WTC11 (cell line): ENCODE measurements around the gene GID8. TPM values are rescaled to one million over a fixed set of nuclear protein-coding genes. Genes with fewer than 3 reads are reported as not detected.

Source experiments
- ARID4B ChIP-seq: sonication (generic); formaldehyde crosslinking; IDR thresholded peaks from 2 replicates; pipeline ENCODE4 v1.8.0; 2023; ENCODE audit warnings: missing genetic modification reagents, mild to moderate bottlenecking, borderline replicate concordance
- CBFB ChIP-seq: sonication (generic); formaldehyde crosslinking; IDR thresholded peaks from 2 replicates; pipeline ENCODE4 v1.8.1; 2022; ENCODE audit warnings: mild to moderate bottlenecking, low read depth, missing genetic modification reagents
- CREB1 ChIP-seq: sonication (generic); formaldehyde crosslinking; IDR thresholded peaks from 2 replicates; pipeline ENCODE4 v1.8.0; 2023; ENCODE audit warnings: mild to moderate bottlenecking, missing genetic modification reagents
- CREM ChIP-seq: sonication (generic); formaldehyde crosslinking; IDR thresholded peaks from 2 replicates; pipeline ENCODE4 v1.8.1; 2022; ENCODE audit warnings: mild to moderate bottlenecking, missing genetic modification reagents, moderate library complexity
- E2F5 ChIP-seq: sonication (generic); formaldehyde crosslinking; IDR thresholded peaks from 2 replicates; pipeline ENCODE4 v1.8.1; 2022; ENCODE audit warnings: mild to moderate bottlenecking, moderate library complexity, missing genetic modification reagents
- EMX1 ChIP-seq: fragments of 250-450 bp; sonication (Bioruptor Pico); IDR thresholded peaks from 2 replicates; pipeline ENCODE4 v1.8.0; 2021; ENCODE audit warnings: mild to moderate bottlenecking
- HMGXB4 ChIP-seq: sonication (generic); formaldehyde crosslinking; IDR thresholded peaks from 2 replicates; pipeline ENCODE4 v1.8.1; 2023; ENCODE audit warnings: mild to moderate bottlenecking, moderate library complexity, missing genetic modification reagents
- JAZF1 ChIP-seq: fragments of 250-450 bp; sonication (Bioruptor Pico); IDR thresholded peaks from 2 replicates; pipeline ENCODE4 v1.9.0; 2021; ENCODE audit warnings: moderate library complexity, mild to moderate bottlenecking, inconsistent platforms
- PRDM15 ChIP-seq: sonication (generic); formaldehyde crosslinking; IDR thresholded peaks from 2 replicates; pipeline ENCODE4 v1.8.0; 2022; ENCODE audit warnings: missing genetic modification reagents
- PRRX2 ChIP-seq: fragments of 250-450 bp; sonication (Bioruptor Pico); IDR thresholded peaks from 2 replicates; pipeline ENCODE4 v1.8.0; 2021; ENCODE audit warnings: mild to moderate bottlenecking
- SMAD3 ChIP-seq: sonication (generic); formaldehyde crosslinking; IDR thresholded peaks from 2 replicates; pipeline ENCODE4 v1.8.0; 2022; ENCODE audit warnings: missing genetic modification reagents, mild to moderate bottlenecking, borderline replicate concordance
- STAT6 ChIP-seq: sonication (generic); formaldehyde crosslinking; conservative IDR thresholded peaks from 2 replicates; pipeline ENCODE4 v1.8.1; 2023; ENCODE audit warnings: mild to moderate bottlenecking, low read depth, missing genetic modification reagents, moderate library complexity
- TEAD1 ChIP-seq: sonication (generic); formaldehyde crosslinking; IDR thresholded peaks from 2 replicates; pipeline ENCODE4 v1.8.0; 2022; ENCODE audit warnings: mild to moderate bottlenecking, missing genetic modification reagents
- ZNF121 ChIP-seq: sonication (generic); formaldehyde crosslinking; IDR thresholded peaks from 2 replicates; pipeline ENCODE4 v1.8.0; 2023; ENCODE audit warnings: missing genetic modification reagents
- ZNF219 ChIP-seq: sonication (generic); formaldehyde crosslinking; IDR thresholded peaks from 2 replicates; pipeline ENCODE4 v1.8.0; 2023; ENCODE audit warnings: missing genetic modification reagents, mild to moderate bottlenecking, borderline replicate concordance
- ZNF232 ChIP-seq: sonication (generic); formaldehyde crosslinking; IDR thresholded peaks from 2 replicates; pipeline ENCODE4 v1.8.0; 2022; ENCODE audit warnings: mild to moderate bottlenecking, missing genetic modification reagents
- ZNF263 ChIP-seq: sonication (generic); formaldehyde crosslinking; IDR thresholded peaks from 2 replicates; pipeline ENCODE4 v1.8.1; 2022; ENCODE audit warnings: low read depth, mild to moderate bottlenecking, moderate library complexity, missing genetic modification reagents
- ZNF396 ChIP-seq: fragments of 250-450 bp; sonication (Bioruptor Pico); IDR thresholded peaks from 2 replicates; pipeline ENCODE4 v1.8.0; 2021; ENCODE audit warnings: mild to moderate bottlenecking, moderate library complexity, borderline replicate concordance
- ZNF423 ChIP-seq: fragments of 250-450 bp; sonication (Bioruptor Pico); IDR thresholded peaks from 2 replicates; pipeline ENCODE4 v2.1.2; 2022; ENCODE audit warnings: mild to moderate bottlenecking, moderate library complexity
- total RNA-seq: library from RNA; stranded (reverse); gene quantifications from 3 replicates; pipeline ENCODE4 v1.2.3, GENCODE V29; 2021
- TF ChIP-seq, protein P1 (sequence below): sonication (generic); formaldehyde crosslinking; IDR thresholded peaks from 2 replicates; pipeline ENCODE4 v1.8.0; 2022; ENCODE audit warnings: mild to moderate bottlenecking, missing genetic modification reagents
- TF ChIP-seq, protein P2 (sequence below): sonication (generic); formaldehyde crosslinking; IDR thresholded peaks from 2 replicates; pipeline ENCODE4 v1.8.1; 2023; ENCODE audit warnings: mild to moderate bottlenecking, missing genetic modification reagents

GID8 gene
- total RNA-seq, 1 experiment from 2014 or later, result 70.2 TPM

DNA sequence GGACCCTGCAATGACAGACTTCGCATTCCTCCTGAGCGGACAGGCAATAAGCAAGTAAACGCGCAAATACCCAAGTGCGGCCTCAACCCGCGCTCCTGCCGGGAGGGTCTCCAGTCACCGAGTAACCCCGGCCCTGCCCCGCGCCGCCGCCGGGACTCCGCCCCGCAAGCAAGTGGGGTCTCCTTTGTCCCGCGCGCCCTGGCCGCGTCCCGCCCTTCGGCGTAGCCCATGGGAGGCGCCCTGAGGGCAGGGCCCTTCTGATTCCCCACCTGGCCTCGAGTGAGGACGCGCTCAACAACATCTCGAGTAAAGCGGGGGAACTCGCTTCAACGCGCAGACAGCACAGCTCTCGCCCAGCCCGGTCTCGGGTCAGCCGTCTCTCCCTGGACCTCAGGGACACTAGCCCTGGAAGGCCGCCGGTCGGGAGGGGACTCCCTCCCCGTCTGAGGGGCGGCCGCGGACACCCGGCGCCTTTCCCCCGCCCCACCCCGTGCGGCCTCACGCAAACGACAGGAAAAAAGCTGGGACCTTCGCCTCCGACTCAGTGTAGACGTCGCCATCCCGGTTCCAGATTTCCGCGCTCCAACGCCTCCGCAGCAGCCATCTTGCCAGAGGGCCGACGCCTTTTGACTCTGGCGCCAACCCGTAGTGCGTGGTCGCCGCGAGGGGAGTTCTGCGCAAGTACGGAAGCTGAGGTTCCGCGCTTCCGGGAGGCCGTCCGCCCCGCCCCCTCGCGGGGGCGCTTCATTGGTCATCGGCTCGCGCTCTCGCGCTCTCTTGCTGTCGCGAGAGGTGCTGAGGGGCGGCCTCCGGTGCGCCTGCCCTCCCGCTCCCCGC lies 461 bp upstream of the GID8 start (continued):
- no peak for TF ChIP-seq STAT6 (CRISPR knock-in tag)
- TF ChIP-seq ARID4B (CRISPR knock-in tag), result peak; percentile 74; the same call in 1 of the 2 replicates
- TF ChIP-seq ZNF396 (CRISPR knock-in tag), result no peak
- no peak for TF ChIP-seq ZNF423 (CRISPR knock-in tag)
- TF ChIP-seq CBFB (CRISPR knock-in tag), result peak; percentile 67; the same call in 1 of the 2 replicates
- TF ChIP-seq HMGXB4 (CRISPR knock-in tag), result peak; percentile 50; the same call in 1 of the 2 replicates
- TF ChIP-seq, protein P1, sequence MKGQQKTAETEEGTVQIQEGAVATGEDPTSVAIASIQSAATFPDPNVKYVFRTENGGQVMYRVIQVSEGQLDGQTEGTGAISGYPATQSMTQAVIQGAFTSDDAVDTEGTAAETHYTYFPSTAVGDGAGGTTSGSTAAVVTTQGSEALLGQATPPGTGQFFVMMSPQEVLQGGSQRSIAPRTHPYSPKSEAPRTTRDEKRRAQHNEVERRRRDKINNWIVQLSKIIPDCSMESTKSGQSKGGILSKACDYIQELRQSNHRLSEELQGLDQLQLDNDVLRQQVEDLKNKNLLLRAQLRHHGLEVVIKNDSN, result peak; percentile 53
- TF ChIP-seq ZNF263, result no peak
- peak; percentile 88; the same call in 1 of the 2 replicates for TF ChIP-seq SMAD3 (CRISPR knock-in tag)
- TF ChIP-seq ZNF232 (CRISPR knock-in tag), result peak; percentile 66
- TF ChIP-seq, protein P2, sequence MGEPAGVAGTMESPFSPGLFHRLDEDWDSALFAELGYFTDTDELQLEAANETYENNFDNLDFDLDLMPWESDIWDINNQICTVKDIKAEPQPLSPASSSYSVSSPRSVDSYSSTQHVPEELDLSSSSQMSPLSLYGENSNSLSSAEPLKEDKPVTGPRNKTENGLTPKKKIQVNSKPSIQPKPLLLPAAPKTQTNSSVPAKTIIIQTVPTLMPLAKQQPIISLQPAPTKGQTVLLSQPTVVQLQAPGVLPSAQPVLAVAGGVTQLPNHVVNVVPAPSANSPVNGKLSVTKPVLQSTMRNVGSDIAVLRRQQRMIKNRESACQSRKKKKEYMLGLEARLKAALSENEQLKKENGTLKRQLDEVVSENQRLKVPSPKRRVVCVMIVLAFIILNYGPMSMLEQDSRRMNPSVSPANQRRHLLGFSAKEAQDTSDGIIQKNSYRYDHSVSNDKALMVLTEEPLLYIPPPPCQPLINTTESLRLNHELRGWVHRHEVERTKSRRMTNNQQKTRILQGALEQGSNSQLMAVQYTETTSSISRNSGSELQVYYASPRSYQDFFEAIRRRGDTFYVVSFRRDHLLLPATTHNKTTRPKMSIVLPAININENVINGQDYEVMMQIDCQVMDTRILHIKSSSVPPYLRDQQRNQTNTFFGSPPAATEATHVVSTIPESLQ, result no peak
- TF ChIP-seq ZNF121, result no peak
- no peak for TF ChIP-seq PRDM15
- TF ChIP-seq PRRX2 (CRISPR knock-in tag), result no peak
- TF ChIP-seq E2F5 (CRISPR knock-in tag), result peak; percentile 87
- no peak for TF ChIP-seq JAZF1 (CRISPR knock-in tag)
- no peak for TF ChIP-seq EMX1
- peak; percentile 66; the same call in 1 of the 2 replicates for TF ChIP-seq CREB1
- peak; percentile 70 for TF ChIP-seq TEAD1 (CRISPR knock-in tag)
- no peak for TF ChIP-seq ZNF219 (CRISPR knock-in tag)
- TF ChIP-seq CREM (CRISPR knock-in tag), result no peak; the same call in none of the 2 replicates
